ENCODE data around the gene SRRM4.
A peak's percentile ranks its signal among the peaks of the same experiment; 100 is the strongest.
"Not testable (repeated sequence)": the region's sequence is repeated elsewhere in the genome, so short reads cannot be mapped to it uniquely, and the experiment has no call there.

The SRRM4 gene

DNA sequence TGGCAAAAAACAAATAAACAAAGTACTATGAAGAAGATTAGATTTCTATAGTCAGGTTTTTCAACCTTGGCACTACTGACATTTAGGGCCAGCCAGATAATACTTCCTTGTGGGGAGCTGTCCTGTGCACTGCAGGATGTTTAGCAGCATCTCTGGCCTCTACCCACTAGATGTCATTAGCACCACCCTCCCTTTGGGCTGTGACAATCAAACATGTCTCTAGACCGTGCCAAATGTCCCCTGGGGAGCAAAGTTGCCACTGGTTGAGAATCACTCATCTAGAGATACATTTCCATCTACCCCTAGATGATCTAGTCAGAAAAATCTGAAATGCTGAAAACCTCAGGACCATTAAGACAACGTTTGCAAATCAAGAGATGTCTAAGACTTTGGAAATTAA, 29.9 kb downstream of the SRRM4 start:
- no peak for DNase-seq (ENCODE audit: low spot score)

GRCh38 chr12:119012179-119012578, 30.8 kb downstream of the SRRM4 start:
- no peak for DNase-seq (ENCODE audit: low spot score)

DNA sequence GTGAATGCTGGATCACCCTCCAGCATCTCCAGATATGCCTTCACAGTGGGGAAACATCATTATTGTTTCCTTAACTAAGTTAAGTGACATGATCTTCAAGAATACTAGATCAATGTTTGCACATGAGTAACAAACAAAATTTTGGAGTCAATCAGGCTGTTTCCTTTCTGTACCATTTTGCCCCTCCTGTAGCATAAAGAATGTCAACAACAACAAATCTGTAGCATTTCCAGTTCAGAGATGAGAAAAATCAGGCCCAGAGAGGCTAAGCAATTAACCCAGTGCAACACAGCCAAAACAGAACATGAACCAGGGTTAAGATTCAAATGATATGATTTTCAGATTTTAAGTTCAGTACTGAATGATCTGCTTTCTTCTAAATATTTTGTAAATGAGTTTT, 31.7 kb downstream of the SRRM4 start:
- no peak for DNase-seq (ENCODE audit: low spot score)

- DNase-seq (ENCODE audit: low spot score), result no peak
These were observed 33.0 kb downstream of the SRRM4 start for GRCh38 chr12:119014368-119014767.

GRCh38 chr12:119016715-119017114, 35.4 kb downstream of the SRRM4 start:
- DNase-seq (ENCODE audit: low spot score), result no peak

GRCh38 chr12:119019166-119019565, 37.8 kb downstream of the SRRM4 start:
- no peak for DNase-seq (ENCODE audit: low spot score)

DNA sequence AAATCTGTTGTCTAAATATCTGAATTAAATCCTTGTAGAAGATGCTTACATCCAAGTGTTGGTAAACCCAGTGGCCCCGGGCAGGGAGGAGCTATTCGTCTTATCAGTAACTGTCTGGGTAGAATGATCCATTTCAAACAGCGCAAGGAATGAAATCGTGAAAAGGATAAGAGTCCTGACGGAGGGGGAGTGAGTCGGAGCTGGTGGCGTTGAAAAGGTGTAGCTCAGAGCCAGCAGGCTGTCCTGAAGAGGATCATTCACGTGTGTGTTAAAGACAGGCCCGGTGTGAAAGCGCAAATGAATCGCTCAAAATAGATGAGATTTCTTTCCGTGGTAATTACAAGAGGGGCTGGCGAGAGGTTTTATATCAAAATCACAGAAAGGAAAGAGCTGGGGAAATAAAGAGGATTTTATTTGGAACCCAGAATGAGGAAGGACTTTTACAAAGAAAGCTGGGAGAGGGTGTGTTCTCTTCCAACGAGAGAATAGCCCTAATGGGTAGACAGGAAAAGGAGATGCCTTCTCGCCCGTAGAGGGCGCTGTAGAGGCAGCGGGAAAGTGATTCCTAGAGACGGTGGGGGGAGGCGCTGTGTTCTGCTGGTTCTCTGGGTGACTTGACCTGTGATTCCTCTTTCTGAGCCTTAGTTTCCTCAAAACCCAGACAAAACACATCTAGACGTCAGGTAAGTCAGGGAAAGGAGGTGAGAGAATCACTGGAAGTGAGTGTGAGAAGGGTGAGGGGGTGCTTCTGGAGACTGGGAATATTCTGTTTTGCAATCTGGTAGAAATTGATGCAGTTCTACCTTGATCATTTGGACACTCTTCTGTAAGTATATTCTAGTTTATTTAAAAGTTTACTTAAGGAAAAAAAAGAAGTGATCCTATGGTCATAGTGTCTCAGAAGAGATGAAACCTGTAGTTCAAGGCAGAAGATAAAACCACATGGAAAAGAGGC, 39.3 kb downstream of the SRRM4 start:
- peak; percentile 63 for DNase-seq (ENCODE audit: low spot score)

DNA sequence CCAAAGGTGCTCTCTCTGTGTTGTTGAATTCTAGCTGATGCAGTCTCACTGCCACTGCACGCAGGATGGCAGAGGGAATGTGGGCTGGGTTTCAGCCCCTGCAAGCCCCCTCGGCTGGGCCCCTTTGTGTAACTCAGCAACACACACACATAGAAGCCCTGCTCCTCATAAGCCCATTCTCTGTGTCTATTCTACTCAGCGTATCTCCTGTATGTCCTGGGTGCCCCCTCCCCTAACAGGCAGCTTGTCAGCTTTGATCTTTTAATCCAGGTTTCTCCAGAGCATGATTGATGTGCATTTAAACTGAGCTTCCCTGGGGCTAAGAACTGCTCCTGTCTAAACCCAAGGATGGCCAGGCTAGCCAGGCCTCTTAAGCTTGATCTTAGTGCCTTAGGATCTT, 43.0 kb downstream of the SRRM4 start:
- no peak for DNase-seq (ENCODE audit: low spot score)

GRCh38 chr12:119025786-119026185, 44.4 kb downstream of the SRRM4 start:
- DNase-seq (ENCODE audit: low spot score), result no peak

DNA sequence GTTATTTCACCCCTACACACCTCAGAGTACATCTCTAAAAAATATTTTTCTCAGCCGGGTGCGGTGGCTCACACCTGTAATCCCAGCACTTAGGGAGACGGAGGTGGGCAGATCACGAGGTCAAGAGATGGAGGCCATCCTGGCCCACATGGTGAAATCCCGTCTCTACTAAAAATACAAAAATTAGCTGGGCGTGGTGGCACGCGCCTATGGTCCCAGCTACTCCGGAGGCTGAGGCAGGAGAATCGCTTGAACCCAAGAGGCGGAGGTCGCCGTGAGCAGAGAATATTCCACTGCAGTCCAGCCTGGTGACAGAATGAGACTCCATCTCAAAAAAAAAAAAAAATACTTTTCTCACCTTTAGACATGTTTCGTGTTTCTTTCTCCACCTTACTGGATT, 52.0 kb downstream of the SRRM4 start:
- DNase-seq (ENCODE audit: low spot score), result not testable (repeated sequence)

DNA sequence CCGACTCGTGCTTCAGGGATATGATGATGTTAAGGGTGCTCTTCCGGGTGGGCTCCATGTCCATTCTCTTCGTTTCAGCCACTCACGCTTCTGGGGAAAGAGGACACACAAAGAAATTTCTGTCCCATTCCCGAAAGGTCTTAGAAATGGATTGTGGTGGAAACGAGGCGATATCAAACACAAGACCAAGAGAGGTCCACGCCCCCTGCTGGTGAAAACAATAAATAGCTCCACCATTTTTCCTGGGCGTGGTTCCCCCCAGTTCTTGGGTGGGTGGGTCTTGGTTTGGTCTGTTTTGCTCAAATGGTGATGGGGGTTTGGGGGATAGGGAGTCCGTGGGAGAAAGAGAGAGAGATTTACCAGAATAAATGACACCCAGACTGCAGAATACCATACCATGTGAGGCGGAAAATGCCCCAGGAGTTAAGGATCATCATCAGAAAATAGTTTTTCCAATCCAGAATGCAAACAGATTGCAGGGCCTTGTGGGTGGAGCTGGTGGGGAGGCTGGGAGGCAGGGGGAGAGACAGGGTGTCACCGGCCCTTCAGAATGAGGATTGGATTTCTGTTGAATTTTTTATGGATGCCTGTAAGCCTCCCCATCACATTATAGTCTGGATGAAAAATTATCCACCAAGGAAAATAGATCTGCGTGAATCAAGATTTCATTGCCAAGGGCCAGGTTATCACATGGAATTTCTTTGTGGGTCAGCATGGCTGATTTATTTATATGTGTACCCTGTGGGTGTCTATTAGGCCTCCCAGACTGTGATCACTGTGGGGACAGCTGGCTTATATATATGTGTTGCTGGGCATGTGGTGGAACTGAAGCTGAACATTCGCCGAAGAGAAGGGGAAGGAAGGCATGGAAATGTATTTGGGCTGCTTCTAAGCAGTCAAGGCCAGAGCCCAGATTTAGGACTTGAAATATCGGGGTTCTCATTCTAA, 55.8 kb downstream of the SRRM4 start:
- DNase-seq (ENCODE audit: low spot score), result peak; percentile 56

- no peak for DNase-seq (ENCODE audit: low spot score)
These were observed 62.8 kb downstream of the SRRM4 start for GRCh38 chr12:119044094-119044493.

DNA sequence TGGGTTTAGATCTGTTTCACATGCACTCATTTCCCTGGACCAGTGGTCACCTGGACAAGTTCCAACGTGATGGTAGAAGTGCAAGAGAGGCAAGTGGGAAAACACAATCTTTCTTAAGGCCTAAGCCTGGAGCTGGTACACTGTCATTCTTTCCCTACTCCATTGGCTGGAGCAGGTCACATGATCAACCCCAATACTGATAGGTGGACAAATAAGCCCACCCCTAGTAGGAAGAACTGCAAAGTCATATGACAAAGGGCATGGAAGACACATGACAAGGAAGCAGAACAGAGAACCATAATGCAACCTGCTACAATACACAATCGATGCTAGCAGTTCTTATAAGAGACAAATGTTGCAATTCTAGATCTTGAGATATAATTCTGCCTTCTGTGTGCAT, 66.3 kb downstream of the SRRM4 start:
- DNase-seq (ENCODE audit: low spot score), result peak; percentile 26

GRCh38 chr12:119050663-119051062, 69.3 kb downstream of the SRRM4 start:
- DNase-seq (ENCODE audit: low spot score), result no peak

DNA sequence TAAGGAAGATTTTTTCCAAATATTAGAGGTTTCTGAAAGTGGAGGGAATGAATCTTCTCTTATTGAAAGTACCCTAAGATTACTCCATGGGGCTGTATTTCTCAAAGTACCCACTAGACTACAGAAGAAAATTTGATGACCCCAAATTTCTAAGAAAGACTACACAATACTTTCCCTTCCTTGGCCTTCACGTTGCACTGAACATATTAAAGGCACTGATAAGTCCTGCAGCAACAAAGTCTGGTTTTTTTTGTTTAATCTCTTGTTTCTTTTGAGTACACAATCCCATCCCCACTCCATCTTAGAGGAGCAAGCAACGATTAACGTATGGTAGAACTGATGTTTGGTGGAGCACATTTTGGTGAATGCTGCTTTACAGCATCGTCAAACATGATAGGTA, 70.1 kb downstream of the SRRM4 start:
- no peak for DNase-seq (ENCODE audit: low spot score)

DNA sequence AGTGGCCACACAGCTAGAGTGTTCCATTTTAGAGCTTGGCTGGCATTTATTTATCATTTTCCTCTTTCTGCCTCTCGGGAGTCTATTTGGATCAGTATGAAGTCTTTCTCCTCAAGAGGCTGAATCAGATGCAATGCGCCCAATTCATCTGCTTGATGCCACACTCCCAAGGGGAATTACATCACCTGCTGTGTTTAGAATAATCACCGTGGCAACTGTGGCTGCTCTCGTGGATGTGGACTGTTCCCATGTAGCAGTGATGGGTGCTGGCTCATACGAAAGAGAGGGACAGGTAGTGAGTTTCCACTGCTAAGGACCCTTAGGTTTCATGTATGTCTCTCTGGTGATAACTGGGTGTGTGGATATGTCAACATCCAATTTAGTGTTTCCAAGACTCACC, 70.7 kb downstream of the SRRM4 start:
- no peak for DNase-seq (ENCODE audit: low spot score)

- no peak for DNase-seq (ENCODE audit: low spot score)
These were observed 74.6 kb downstream of the SRRM4 start for GRCh38 chr12:119055977-119056376.

GRCh38 chr12:119060847-119061796, 79.8 kb downstream of the SRRM4 start:
- DNase-seq (ENCODE audit: low spot score), result peak; percentile 16

- DNase-seq (ENCODE audit: low spot score), result no peak
These were observed 87.0 kb downstream of the SRRM4 start for GRCh38 chr12:119068129-119068856.

GRCh38 chr12:119069147-119069642, 87.9 kb downstream of the SRRM4 start:
- no peak for DNase-seq (ENCODE audit: low spot score)

- no peak for DNase-seq (ENCODE audit: low spot score)
These were observed 89.8 kb downstream of the SRRM4 start for GRCh38 chr12:119071176-119071575.

Measured in NAMALWA (cell line).